ENCODE measurements around the gene ADD1. TPM values are rescaled to one million over a fixed set of nuclear protein-coding genes. Genes with fewer than 3 reads are reported as not detected.

Gene ADD1
- total and polyA plus RNA-seq, 7 experiments from 2014 or later: 152 to 300 (median 260) TPM

- Histone ChIP-seq H3K27ac (ENCODE audit: low read depth, low read length) (peak overlapping the region; percentile 50), H3K4me3 (ENCODE audit: low read length) (no peak overlapping the region), H3K9me3 (ENCODE audit: control insufficient read depth in 2 of 3, low read length in 3 of 3) (no peaks in the 10 kb centered on the region), H3K27me3 (ENCODE audit: control insufficient read depth in 2 of 2, insufficient read depth in 2 of 2, low read length in 2 of 2) (no peaks in the 10 kb centered on the region), H3K4me1 (ENCODE audit: control insufficient read depth in 2 of 2, insufficient read depth in 2 of 2, low read length in 2 of 2) (peaks cover 15 to 20% of the 10 kb centered on the region in 2 donors), H3K36me3 (ENCODE audit: control insufficient read depth in 2 of 3, insufficient read depth in 3 of 3, low read length in 3 of 3) (peaks cover 9 to 80% (median 17%) of the 10 kb centered on the region in 3 experiments)
- ChIA-PET POLR2A (interaction anchor here (1.0 kb wide), 1 partner anchor 29 kb away, joined by 5 read pairs; no protein-coding TSS in a partner anchor), CTCF (no interaction called here)
- no peaks in the 10 kb centered on the region for H3K9me3 Mint-ChIP-seq
- ATAC-seq: no peak
- peaks cover 8 to 29% (median 22%) of the 10 kb centered on the region in 7 donors for H3K4me1 Mint-ChIP-seq
- peaks cover 6 to 45% (median 21%) of the 10 kb centered on the region in 5 donors for H3K36me3 Mint-ChIP-seq
- DNase-seq: peak in 4 of 9 donors; percentile 18 to 33 (median 21)
- H3K4me3 Mint-ChIP-seq: peak overlapping the region in 5 of 10 donors; percentile 12 to 39 (median 17)
- H3K27ac Mint-ChIP-seq: peak overlapping the region; percentile 48 to 92 (median 75)
- intact Hi-C loops (cut with micrococcal nuclease): no loop called here
- H3K27me3 Mint-ChIP-seq: no peaks in the 10 kb centered on the region
These were observed 62.6 kb downstream of the ADD1 start for GRCh38 chr4:2906218-2906617.

- intact Hi-C loops (cut with micrococcal nuclease): no loop called here
- Histone ChIP-seq H3K27me3 (ENCODE audit: control insufficient read depth in 2 of 2, insufficient read depth in 2 of 2, low read length in 2 of 2) (no peaks in the 10 kb centered on the region), H3K9me3 (ENCODE audit: control insufficient read depth in 2 of 3, low read length in 3 of 3) (no peaks in the 10 kb centered on the region), H3K4me3 (ENCODE audit: low read length) (no peak overlapping the region), H3K27ac (ENCODE audit: low read depth, low read length) (peak overlapping the region; percentile 8), H3K36me3 (ENCODE audit: control insufficient read depth in 2 of 3, insufficient read depth in 3 of 3, low read length in 3 of 3) (peaks cover 9 to 78% (median 20%) of the 10 kb centered on the region in 3 experiments), H3K4me1 (ENCODE audit: control insufficient read depth in 2 of 2, insufficient read depth in 2 of 2, low read length in 2 of 2) (peaks cover 15 to 20% of the 10 kb centered on the region in 2 donors)
- DNase-seq: no peak
- H3K4me3 Mint-ChIP-seq: peak overlapping the region in 1 of 10 donors; percentile 6
- POLR2A ChIA-PET: no interaction called here
- peak overlapping the region in 8 of 9 donors; percentile 4 to 85 (median 60) for H3K27ac Mint-ChIP-seq
- no peaks in the 10 kb centered on the region for H3K9me3 Mint-ChIP-seq
- no peaks in the 10 kb centered on the region for H3K27me3 Mint-ChIP-seq
- H3K4me1 Mint-ChIP-seq: peaks cover 8 to 29% (median 22%) of the 10 kb centered on the region in 7 donors
- CTCF ChIA-PET: interaction anchor here (0.5 kb wide), 1 partner anchor 16 kb away, joined by 4 read pairs; no protein-coding TSS in a partner anchor
- H3K36me3 Mint-ChIP-seq: peaks cover 6 to 48% (median 21%) of the 10 kb centered on the region in 5 donors
- ATAC-seq: no peak
These were observed 63.6 kb downstream of the ADD1 start for GRCh38 chr4:2907226-2907625.

GRCh38 chr4:2907706-2908293 is 64.2 kb downstream of the ADD1 start:
- peak overlapping the region in 8 of 9 donors; percentile 41 to 85 (median 60) for H3K27ac Mint-ChIP-seq
- Histone ChIP-seq H3K4me1 (ENCODE audit: control insufficient read depth in 2 of 2, insufficient read depth in 2 of 2, low read length in 2 of 2) (peaks cover 15 to 20% of the 10 kb centered on the region in 2 donors), H3K27me3 (ENCODE audit: control insufficient read depth in 2 of 2, insufficient read depth in 2 of 2, low read length in 2 of 2) (no peaks in the 10 kb centered on the region), H3K36me3 (ENCODE audit: control insufficient read depth in 2 of 3, insufficient read depth in 3 of 3, low read length in 3 of 3) (peaks cover 9 to 80% (median 20%) of the 10 kb centered on the region in 3 experiments), H3K27ac (ENCODE audit: low read depth, low read length) (no peak overlapping the region), H3K4me3 (ENCODE audit: low read length) (no peak overlapping the region), H3K9me3 (ENCODE audit: control insufficient read depth in 2 of 3, low read length in 3 of 3) (no peaks in the 10 kb centered on the region)
- H3K36me3 Mint-ChIP-seq: peaks cover 6 to 49% (median 21%) of the 10 kb centered on the region in 5 donors
- H3K27me3 Mint-ChIP-seq: no peaks in the 10 kb centered on the region
- ChIA-PET CTCF (no interaction called here), POLR2A (no interaction called here)
- H3K9me3 Mint-ChIP-seq: no peaks in the 10 kb centered on the region
- peaks cover 8 to 29% (median 22%) of the 10 kb centered on the region in 7 donors for H3K4me1 Mint-ChIP-seq
- ATAC-seq (no peak), DNase-seq (no peak)
- intact Hi-C loops (cut with micrococcal nuclease): no loop called here
- no peak overlapping the region for H3K4me3 Mint-ChIP-seq

- ATAC-seq: no peak
- Mint-ChIP-seq H3K4me3 (peak overlapping the region in 1 of 10 donors; percentile 16), H3K4me1 (peaks cover 10 to 29% (median 22%) of the 10 kb centered on the region in 7 donors), H3K36me3 (peaks cover 6 to 50% (median 18%) of the 10 kb centered on the region in 5 donors), H3K27ac (peak overlapping the region in 5 of 9 donors; percentile 8 to 81 (median 52)), H3K9me3 (no peaks in the 10 kb centered on the region), H3K27me3 (no peaks in the 10 kb centered on the region)
- Histone ChIP-seq H3K4me1 (ENCODE audit: control insufficient read depth in 2 of 2, insufficient read depth in 2 of 2, low read length in 2 of 2) (peaks cover 15 to 20% of the 10 kb centered on the region in 2 donors), H3K4me3 (ENCODE audit: low read length) (no peak overlapping the region), H3K27ac (ENCODE audit: low read depth, low read length) (no peak overlapping the region), H3K27me3 (ENCODE audit: control insufficient read depth in 2 of 2, insufficient read depth in 2 of 2, low read length in 2 of 2) (no peaks in the 10 kb centered on the region), H3K9me3 (ENCODE audit: control insufficient read depth in 2 of 3, low read length in 3 of 3) (no peaks in the 10 kb centered on the region), H3K36me3 (ENCODE audit: control insufficient read depth in 2 of 3, insufficient read depth in 3 of 3, low read length in 3 of 3) (peaks cover 13 to 81% (median 24%) of the 10 kb centered on the region in 3 experiments)
- ChIA-PET CTCF (no interaction called here), POLR2A (no interaction called here)
- intact Hi-C loops (cut with micrococcal nuclease): no loop called here
- DNase-seq: no peak
These were observed 65.0 kb downstream of the ADD1 start for GRCh38 chr4:2908686-2909085.

GRCh38 chr4:2909583-2909982 is 65.9 kb downstream of the ADD1 start:
- H3K9me3 ChIP-seq (ENCODE audit: control insufficient read depth in 2 of 3, low read length in 3 of 3): no peaks in the 10 kb centered on the region
- no peak for ATAC-seq
- intact Hi-C loops (cut with micrococcal nuclease): no loop called here
- no peak overlapping the region for H3K27ac ChIP-seq (ENCODE audit: low read depth, low read length)
- ChIA-PET CTCF (interaction anchor here (0.6 kb wide), 1 partner anchor 960 kb away, joined by 3 read pairs; no protein-coding TSS in a partner anchor), POLR2A (no interaction called here)
- peak overlapping the region in 2 of 9 donors; percentile 38 to 55 for H3K27ac Mint-ChIP-seq
- H3K4me1 Mint-ChIP-seq: peaks cover 14 to 33% (median 23%) of the 10 kb centered on the region in 7 donors
- H3K27me3 Mint-ChIP-seq: no peaks in the 10 kb centered on the region
- peaks cover under 1 to 50% (median 16%) of the 10 kb centered on the region in 5 donors for H3K36me3 Mint-ChIP-seq
- H3K27me3 ChIP-seq (ENCODE audit: control insufficient read depth in 2 of 2, insufficient read depth in 2 of 2, low read length in 2 of 2): no peaks in the 10 kb centered on the region
- H3K4me3 ChIP-seq (ENCODE audit: low read length): no peak overlapping the region
- no peak overlapping the region for H3K4me3 Mint-ChIP-seq
- H3K36me3 ChIP-seq (ENCODE audit: control insufficient read depth in 2 of 3, insufficient read depth in 3 of 3, low read length in 3 of 3): peaks cover 13 to 80% (median 29%) of the 10 kb centered on the region in 3 experiments
- peaks cover 15 to 20% of the 10 kb centered on the region in 2 donors for H3K4me1 ChIP-seq (ENCODE audit: control insufficient read depth in 2 of 2, insufficient read depth in 2 of 2, low read length in 2 of 2)
- no peaks in the 10 kb centered on the region for H3K9me3 Mint-ChIP-seq
- DNase-seq: no peak

GRCh38 chr4:2910409-2910808 is 66.8 kb downstream of the ADD1 start:
- Histone ChIP-seq H3K9me3 (ENCODE audit: control insufficient read depth in 2 of 3, low read length in 3 of 3) (no peaks in the 10 kb centered on the region), H3K27ac (ENCODE audit: low read depth, low read length) (no peak overlapping the region), H3K4me1 (ENCODE audit: control insufficient read depth in 2 of 2, insufficient read depth in 2 of 2, low read length in 2 of 2) (peaks cover 15 to 20% of the 10 kb centered on the region in 2 donors), H3K36me3 (ENCODE audit: control insufficient read depth in 2 of 3, insufficient read depth in 3 of 3, low read length in 3 of 3) (peaks cover 13 to 80% (median 29%) of the 10 kb centered on the region in 3 experiments), H3K27me3 (ENCODE audit: control insufficient read depth in 2 of 2, insufficient read depth in 2 of 2, low read length in 2 of 2) (no peaks in the 10 kb centered on the region), H3K4me3 (ENCODE audit: low read length) (no peak overlapping the region)
- Mint-ChIP-seq H3K4me3 (no peak overlapping the region), H3K36me3 (peaks cover 4 to 52% (median 16%) of the 10 kb centered on the region in 5 donors), H3K27me3 (no peaks in the 10 kb centered on the region), H3K27ac (peak overlapping the region in 2 of 9 donors; percentile 15 to 34), H3K9me3 (no peaks in the 10 kb centered on the region), H3K4me1 (peaks cover 14 to 31% (median 23%) of the 10 kb centered on the region in 7 donors)
- DNase-seq: no peak
- CTCF ChIA-PET: no interaction called here
- POLR2A ChIA-PET: no interaction called here
- ATAC-seq: no peak
- intact Hi-C loops (cut with micrococcal nuclease): no loop called here
